Measurements from ENCODE around the gene MMD. TPM values are rescaled to one million over a fixed set of nuclear protein-coding genes. Genes with fewer than 3 reads are reported as not detected.
"Not testable (repeated sequence)": the region's sequence is repeated elsewhere in the genome, so short reads cannot be mapped to it uniquely, and the experiment has no call there.

The MMD gene
- 10 to 100 TPM in 2 of 4 donors, 1 to 10 TPM in 2; 4.0 to 12.5 (median 10.3) TPM for polyA plus RNA-seq
- long read RNA-seq, donor 1: 0 reads
- long read RNA-seq, donor 2, transcript MMD-201 (7 exons, 2,735 nt): major isoform, 5 of 5 reads
- long read RNA-seq, donor 2, partial matches to known transcripts: 0 of 5 reads
- long read RNA-seq, donor 2, other reads (novel, unspliced or antisense): 0 of 5 reads
- long read RNA-seq, donor 3, partial matches to known transcripts: 0 of 5 reads
- long read RNA-seq, donor 3, other reads (novel, unspliced or antisense): 0 of 5 reads
- long read RNA-seq, donor 4, partial matches to known transcripts: 0 of 3 reads
- long read RNA-seq, donor 4, other reads (novel, unspliced or antisense): 0 of 3 reads
- long read RNA-seq, donor 5, partial matches to known transcripts: 0 of 4 reads
- long read RNA-seq, donor 5, other reads (novel, unspliced or antisense): 0 of 4 reads
- long read RNA-seq, donor 6, partial matches to known transcripts: 0 of 2 reads
- long read RNA-seq, donor 6, other reads (novel, unspliced or antisense): 0 of 2 reads
- long read RNA-seq, donor 7, transcript MMD-201 (7 exons, 2,735 nt): major isoform, 9 of 12 reads
- long read RNA-seq, donor 7, partial matches to known transcripts: 0 of 12 reads
- long read RNA-seq, donor 7, other reads (novel, unspliced or antisense): 0 of 12 reads
- long read RNA-seq, donor 8: 0 reads
- long read RNA-seq, donor 9, partial matches to known transcripts: 0 of 1 reads
- long read RNA-seq, donor 9, other reads (novel, unspliced or antisense): 0 of 1 reads
- long read RNA-seq, donor 10, transcript MMD-201 (7 exons, 2,735 nt): major isoform, 7 of 8 reads
- long read RNA-seq, donor 10, partial matches to known transcripts: 0 of 8 reads
- long read RNA-seq, donor 10, other reads (novel, unspliced or antisense): 0 of 8 reads

- Histone ChIP-seq H3K27me3 (ENCODE audit: control insufficient read depth in 3 of 3, insufficient read depth in 3 of 3, low read length in 3 of 3) (peaks cover 0 to 4% (median 0%) of the 10 kb centered on the region in 3 donors), H3K27ac (ENCODE audit: low read depth in 1 of 3, low read length in 2 of 3) (peak within 1 kb of the TSS; percentile 60 to 96 (median 76)), H3K9me3 (ENCODE audit: control insufficient read depth in 2 of 2, insufficient read depth in 1 of 2, low read depth in 1 of 2, low read length in 1 of 2) (no peaks in the 10 kb centered on the region), H3K4me1 (ENCODE audit: control insufficient read depth in 3 of 3, insufficient read depth in 2 of 3, low read depth in 1 of 3, low read length in 2 of 3) (peaks cover 2 to 9% (median 6%) of the 10 kb centered on the region in 3 donors), H3K4me3 (ENCODE audit: low read depth in 1 of 3, low read length in 3 of 3) (peak within 1 kb of the TSS; percentile 84 to 92 (median 86)), H3K36me3 (ENCODE audit: control insufficient read depth in 3 of 3, insufficient read depth in 2 of 3, low read depth in 1 of 3, low read length in 3 of 3) (no peaks in the 10 kb centered on the region)
- FAIRE-seq (no peak), DNase-seq (peak in 1 of 2 donors; percentile 66)
- WGBS, 3 donors: 0 to 1% (median 0%) methylated on average over 46 to 62 of the region's 62 CpGs
Observed at GRCh38 chr17:55421179-55421934, at the start of gene MMD. MMD (minus strand) TSS chr17:55421835; CDS start chr17:55421695, 140 bp downstream.

GRCh38 chr17:55466671-55467070, 45.0 kb upstream of the MMD start:
- 16 to 33% (median 32%) methylated on average over 7 of the region's 7 CpGs for whole genome bisulfite sequencing, 3 donors
- Histone ChIP-seq H3K9me3 (ENCODE audit: control insufficient read depth in 2 of 2, insufficient read depth in 1 of 2, low read depth in 1 of 2, low read length in 1 of 2) (no peaks in the 10 kb centered on the region), H3K27ac (ENCODE audit: low read depth in 1 of 3, low read length in 2 of 3) (peak overlapping the region in 1 of 3 donors; percentile 85), H3K27me3 (ENCODE audit: control insufficient read depth in 3 of 3, insufficient read depth in 3 of 3, low read length in 3 of 3) (no peaks in the 10 kb centered on the region), H3K36me3 (ENCODE audit: control insufficient read depth in 3 of 3, insufficient read depth in 2 of 3, low read depth in 1 of 3, low read length in 3 of 3) (no peaks in the 10 kb centered on the region), H3K4me1 (ENCODE audit: control insufficient read depth in 3 of 3, insufficient read depth in 2 of 3, low read depth in 1 of 3, low read length in 2 of 3) (peaks cover 0 to 5% (median 4%) of the 10 kb centered on the region in 3 donors), H3K4me3 (ENCODE audit: low read depth in 1 of 3, low read length in 3 of 3) (no peak overlapping the region)
- no peak for FAIRE-seq
- DNase-seq: peak; percentile 86 to 90

GRCh38 chr17:55465771-55466170, 44.1 kb upstream of the MMD start:
- H3K4me1 ChIP-seq (ENCODE audit: control insufficient read depth in 3 of 3, insufficient read depth in 2 of 3, low read depth in 1 of 3, low read length in 2 of 3); H3K27me3 ChIP-seq (ENCODE audit: control insufficient read depth in 3 of 3, insufficient read depth in 3 of 3, low read length in 3 of 3); H3K27ac ChIP-seq (ENCODE audit: low read depth in 1 of 3, low read length in 2 of 3); H3K4me3 ChIP-seq (ENCODE audit: low read depth in 1 of 3, low read length in 3 of 3); FAIRE-seq; H3K36me3 ChIP-seq (ENCODE audit: control insufficient read depth in 3 of 3, insufficient read depth in 2 of 3, low read depth in 1 of 3, low read length in 3 of 3); H3K9me3 ChIP-seq (ENCODE audit: control insufficient read depth in 2 of 2, insufficient read depth in 1 of 2, low read depth in 1 of 2, low read length in 1 of 2): not testable (repeated sequence)
- DNase-seq: peak in 1 of 2 donors; percentile 35
- 46 to 80% (median 49%) methylated on average over 4 of the region's 4 CpGs for WGBS, 3 donors

GRCh38 chr17:55463600-55463999, 42.0 kb upstream of the MMD start:
- FAIRE-seq: no peak
- Histone ChIP-seq H3K4me1 (ENCODE audit: control insufficient read depth in 3 of 3, insufficient read depth in 2 of 3, low read depth in 1 of 3, low read length in 2 of 3) (peaks cover 0 to 5% (median 4%) of the 10 kb centered on the region in 3 donors), H3K36me3 (ENCODE audit: control insufficient read depth in 3 of 3, insufficient read depth in 2 of 3, low read depth in 1 of 3, low read length in 3 of 3) (no peaks in the 10 kb centered on the region), H3K27ac (ENCODE audit: low read depth in 1 of 3, low read length in 2 of 3) (no peak overlapping the region), H3K27me3 (ENCODE audit: control insufficient read depth in 3 of 3, insufficient read depth in 3 of 3, low read length in 3 of 3) (no peaks in the 10 kb centered on the region), H3K9me3 (ENCODE audit: control insufficient read depth in 2 of 2, insufficient read depth in 1 of 2, low read depth in 1 of 2, low read length in 1 of 2) (no peaks in the 10 kb centered on the region), H3K4me3 (ENCODE audit: low read depth in 1 of 3, low read length in 3 of 3) (no peak overlapping the region)
- 52 to 65% (median 63%) methylated on average over 2 of the region's 2 CpGs for WGBS, 3 donors
- no peak for DNase-seq

- H3K9me3 ChIP-seq (ENCODE audit: control insufficient read depth in 2 of 2, insufficient read depth in 1 of 2, low read depth in 1 of 2, low read length in 1 of 2): no peaks in the 10 kb centered on the region
- peaks cover 0 to 5% (median 3%) of the 10 kb centered on the region in 3 donors for H3K4me1 ChIP-seq (ENCODE audit: control insufficient read depth in 3 of 3, insufficient read depth in 2 of 3, low read depth in 1 of 3, low read length in 2 of 3)
- H3K36me3 ChIP-seq (ENCODE audit: control insufficient read depth in 3 of 3, insufficient read depth in 2 of 3, low read depth in 1 of 3, low read length in 3 of 3): no peaks in the 10 kb centered on the region
- H3K27me3 ChIP-seq (ENCODE audit: control insufficient read depth in 3 of 3, insufficient read depth in 3 of 3, low read length in 3 of 3): no peaks in the 10 kb centered on the region
- H3K27ac ChIP-seq (ENCODE audit: low read depth in 1 of 3, low read length in 2 of 3): no peak overlapping the region
- no peak overlapping the region for H3K4me3 ChIP-seq (ENCODE audit: low read depth in 1 of 3, low read length in 3 of 3)
- FAIRE-seq (no peak), DNase-seq (no peak)
Observed at GRCh38 chr17:55462711-55463110, 41.1 kb upstream of the MMD start.

- H3K4me3 ChIP-seq (ENCODE audit: low read depth in 1 of 3, low read length in 3 of 3): no peak overlapping the region
- H3K27ac ChIP-seq (ENCODE audit: low read depth in 1 of 3, low read length in 2 of 3): no peak overlapping the region
- H3K27me3 ChIP-seq (ENCODE audit: control insufficient read depth in 3 of 3, insufficient read depth in 3 of 3, low read length in 3 of 3): no peaks in the 10 kb centered on the region
- no peak for FAIRE-seq
- 88 to 97% (median 89%) methylated on average over 1 of the region's 1 CpG for WGBS, 3 donors
- no peaks in the 10 kb centered on the region for H3K9me3 ChIP-seq (ENCODE audit: control insufficient read depth in 2 of 2, insufficient read depth in 1 of 2, low read depth in 1 of 2, low read length in 1 of 2)
- peaks cover 0 to 5% (median 1%) of the 10 kb centered on the region in 3 donors for H3K4me1 ChIP-seq (ENCODE audit: control insufficient read depth in 3 of 3, insufficient read depth in 2 of 3, low read depth in 1 of 3, low read length in 2 of 3)
- DNase-seq: no peak
- no peaks in the 10 kb centered on the region for H3K36me3 ChIP-seq (ENCODE audit: control insufficient read depth in 3 of 3, insufficient read depth in 2 of 3, low read depth in 1 of 3, low read length in 3 of 3)
Observed at GRCh38 chr17:55462234-55462633, 40.6 kb upstream of the MMD start.

- no peaks in the 10 kb centered on the region for H3K36me3 ChIP-seq (ENCODE audit: control insufficient read depth in 3 of 3, insufficient read depth in 2 of 3, low read depth in 1 of 3, low read length in 3 of 3)
- no peaks in the 10 kb centered on the region for H3K27me3 ChIP-seq (ENCODE audit: control insufficient read depth in 3 of 3, insufficient read depth in 3 of 3, low read length in 3 of 3)
- 65 to 81% (median 72%) methylated on average over 7 of the region's 7 CpGs for WGBS, 3 donors
- FAIRE-seq (no peak), DNase-seq (no peak)
- H3K4me3 ChIP-seq (ENCODE audit: low read depth in 1 of 3, low read length in 3 of 3): no peak overlapping the region
- no peak overlapping the region for H3K27ac ChIP-seq (ENCODE audit: low read depth in 1 of 3, low read length in 2 of 3)
- peaks cover 0 to 3% (median 0%) of the 10 kb centered on the region in 3 donors for H3K4me1 ChIP-seq (ENCODE audit: control insufficient read depth in 3 of 3, insufficient read depth in 2 of 3, low read depth in 1 of 3, low read length in 2 of 3)
- H3K9me3 ChIP-seq (ENCODE audit: control insufficient read depth in 2 of 2, insufficient read depth in 1 of 2, low read depth in 1 of 2, low read length in 1 of 2): no peaks in the 10 kb centered on the region
Observed at GRCh38 chr17:55458978-55459377, 37.3 kb upstream of the MMD start.
